GM15510 (cell line): ENCODE results near the gene ENTPD1.

Experiments used
- POLR2A ChIP-seq: IDR thresholded peaks from 3 replicates; pipeline ENCODE4 v1.6.1; 2011; ENCODE audit warnings: borderline replicate concordance; ENCODE audit not compliant: insufficient read length; ENCODE audit errors: extremely low read depth

ENTPD1 gene

DNA sequence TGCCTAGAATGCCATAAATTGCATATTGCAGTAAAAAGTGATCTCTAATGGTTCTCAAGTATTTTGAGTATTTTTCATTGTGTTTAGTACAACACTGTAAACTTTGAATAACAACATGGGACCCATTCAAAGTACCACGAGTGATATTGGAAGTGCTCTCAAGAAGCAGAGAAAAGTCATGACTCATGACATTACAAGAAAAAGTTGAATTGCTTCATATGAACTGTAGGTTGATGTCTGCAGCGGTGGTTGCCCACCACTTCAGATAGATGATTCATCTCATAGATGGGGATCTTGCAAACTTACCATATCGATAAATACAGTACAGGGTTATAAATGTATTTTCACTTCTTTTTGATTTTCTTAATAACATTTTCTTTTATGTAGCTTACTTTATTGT lies 33.9 kb downstream of the ENTPD1 start:
- no peak for TF ChIP-seq POLR2A

DNA sequence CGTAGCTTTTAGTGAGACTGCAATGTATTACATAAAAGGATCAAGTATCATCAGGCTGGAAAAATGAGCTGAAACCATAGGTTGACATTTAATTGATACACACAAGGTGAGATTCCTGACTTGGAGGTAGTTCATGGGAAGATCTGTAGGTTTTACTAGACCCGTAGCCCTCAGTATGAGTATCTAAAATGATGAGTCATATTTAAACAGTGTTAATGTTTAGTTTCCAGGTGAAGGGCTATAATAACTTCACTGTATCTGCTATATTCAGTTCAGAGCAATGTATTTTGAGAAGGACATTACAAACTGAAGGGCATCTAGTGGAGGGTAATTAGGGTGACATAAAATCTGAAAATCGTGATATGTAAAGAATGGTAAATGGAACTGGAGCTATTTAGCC lies 35.0 kb downstream of the ENTPD1 start:
- TF ChIP-seq POLR2A, result no peak

DNA sequence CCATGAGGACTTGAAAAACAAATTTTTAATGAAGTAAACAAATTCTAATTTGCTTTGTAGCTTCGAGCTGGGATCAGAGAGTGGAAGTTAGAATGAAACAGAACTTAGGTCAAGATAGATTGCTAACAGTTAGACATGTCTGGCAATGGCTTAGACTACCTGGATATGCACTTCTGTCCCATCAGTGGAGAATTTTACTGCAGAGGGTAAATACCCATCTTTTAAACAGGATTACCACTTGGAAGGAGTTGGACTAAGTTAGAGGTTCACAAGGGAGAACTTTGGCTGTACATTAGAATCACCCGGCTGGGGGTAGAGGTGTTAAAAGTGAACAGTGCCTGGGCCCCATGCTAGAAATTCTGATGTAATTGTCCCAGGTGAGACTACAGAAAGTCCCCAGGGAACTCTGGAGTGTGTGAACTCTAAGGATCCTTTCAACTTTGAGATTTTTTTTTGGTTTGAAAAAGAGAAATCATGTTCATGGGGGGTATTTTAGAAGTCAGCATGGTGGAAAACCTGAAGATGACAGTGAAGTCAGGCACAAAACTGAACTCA lies 35.5 kb downstream of the ENTPD1 start:
- TF ChIP-seq POLR2A, result no peak

DNA sequence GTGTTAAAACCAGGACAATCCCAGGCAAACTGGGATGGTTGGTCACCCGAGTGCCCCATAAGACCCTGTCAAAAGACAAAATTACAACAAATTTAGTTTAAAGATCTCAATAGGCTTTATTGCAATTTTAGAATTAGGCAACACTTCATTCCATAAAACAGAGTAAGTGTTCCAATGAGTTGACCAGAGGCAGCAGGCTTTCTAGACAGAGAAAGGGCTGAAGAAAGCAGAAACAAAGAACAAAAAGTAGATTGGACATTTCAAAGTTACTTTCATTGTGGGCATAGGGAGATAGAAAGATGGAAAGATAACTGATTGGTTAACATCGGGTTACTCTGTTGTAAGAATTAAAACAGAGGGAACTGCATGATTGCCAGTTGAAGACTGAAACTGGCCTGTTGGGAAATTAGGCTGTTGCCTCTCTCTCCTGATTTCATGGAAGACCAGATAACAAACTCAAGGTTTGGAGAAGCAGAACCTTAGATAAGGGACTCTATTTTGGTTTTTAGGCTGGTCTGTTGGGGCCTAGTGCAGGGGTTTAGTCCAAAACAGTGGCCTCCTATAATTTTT lies 36.3 kb downstream of the ENTPD1 start:
- no peak for TF ChIP-seq POLR2A

DNA sequence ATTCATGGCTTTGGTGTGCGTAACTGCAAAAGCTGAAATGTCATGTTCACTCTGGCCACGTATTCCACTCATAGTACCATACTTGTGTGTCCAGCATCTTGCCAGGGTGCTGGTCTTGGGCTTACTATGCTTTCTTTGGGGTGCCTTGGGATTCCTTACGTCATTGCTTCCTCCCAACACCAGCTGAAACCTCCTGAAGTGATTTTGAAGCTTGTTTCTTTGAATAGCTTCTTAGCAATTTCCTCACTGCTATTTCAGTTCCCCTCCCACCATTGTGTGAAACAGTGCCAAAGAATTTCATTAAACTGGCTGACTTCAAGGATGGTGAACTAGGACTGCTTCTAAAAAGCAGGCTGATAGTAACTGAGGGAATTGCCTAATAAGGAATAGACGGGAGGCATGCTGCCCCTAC lies 36.9 kb downstream of the ENTPD1 start:
- TF ChIP-seq POLR2A, result peak; percentile 15

DNA sequence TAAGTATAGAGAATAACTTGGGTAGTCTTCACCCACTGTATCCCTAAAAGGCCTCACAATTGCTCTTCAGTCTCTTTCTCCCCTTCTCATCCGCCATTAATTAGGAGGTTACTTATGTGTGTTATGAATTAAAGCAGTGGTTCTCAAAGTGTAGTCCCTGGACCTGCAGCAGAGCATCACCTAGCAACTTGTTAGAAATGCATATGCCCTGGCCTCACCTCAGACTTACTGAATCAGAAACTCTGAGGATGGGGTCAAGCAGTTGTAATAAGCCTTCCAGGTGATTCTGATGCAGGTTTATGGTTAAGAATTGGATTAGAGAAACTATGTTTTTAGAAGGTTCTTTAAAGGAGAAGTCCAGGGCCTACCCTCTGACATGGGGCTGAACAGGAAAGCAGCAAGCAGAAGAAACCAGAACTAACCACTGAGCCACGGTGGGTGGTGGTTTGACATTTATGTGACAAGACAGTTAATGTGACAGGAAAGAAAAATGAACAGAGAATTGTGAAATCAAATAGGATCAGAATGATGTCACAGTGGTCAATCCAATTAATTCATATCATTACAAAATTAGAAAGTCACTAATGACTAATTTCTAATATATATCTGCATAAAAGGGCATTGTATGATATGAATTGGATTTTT lies 37.6 kb downstream of the ENTPD1 start:
- TF ChIP-seq POLR2A, result no peak

DNA sequence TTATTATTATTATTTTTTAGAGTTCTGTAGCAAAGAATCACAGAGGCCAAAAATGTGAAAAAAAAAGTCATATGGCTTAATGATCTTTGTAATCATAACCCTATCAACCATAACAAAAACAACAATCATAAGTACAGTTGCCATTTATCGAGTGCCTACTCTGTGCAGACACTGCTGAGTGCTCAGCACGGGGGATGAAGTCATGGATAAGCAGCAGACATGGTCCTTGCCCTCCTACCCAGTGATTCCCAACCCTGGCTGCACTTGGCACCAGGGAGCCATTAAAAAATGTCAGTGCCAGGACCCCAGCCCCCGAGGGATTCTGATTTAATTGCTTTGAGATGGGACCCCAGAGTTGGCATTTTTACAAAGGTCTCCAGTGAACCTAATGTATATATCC lies 38.2 kb downstream of the ENTPD1 start:
- no peak for TF ChIP-seq POLR2A

DNA sequence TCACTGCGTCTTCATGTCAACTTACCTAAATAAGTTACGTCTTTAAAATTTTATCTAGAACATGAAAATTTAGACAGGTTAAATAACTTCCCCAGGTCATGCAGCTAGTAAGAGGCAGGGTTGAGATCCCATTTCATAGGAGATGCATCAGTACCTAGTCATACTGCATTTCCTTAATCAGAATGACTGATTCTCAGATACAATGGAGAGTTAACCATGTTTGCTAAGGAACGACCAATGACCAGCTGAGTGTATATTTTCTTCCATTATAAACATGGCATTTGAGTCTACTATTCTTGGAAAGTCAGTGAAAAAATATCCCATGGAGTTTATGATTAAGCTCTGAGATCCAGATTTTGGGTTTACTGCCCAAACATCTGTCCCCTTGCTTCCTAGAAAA lies 39.6 kb downstream of the ENTPD1 start:
- no peak for TF ChIP-seq POLR2A

DNA sequence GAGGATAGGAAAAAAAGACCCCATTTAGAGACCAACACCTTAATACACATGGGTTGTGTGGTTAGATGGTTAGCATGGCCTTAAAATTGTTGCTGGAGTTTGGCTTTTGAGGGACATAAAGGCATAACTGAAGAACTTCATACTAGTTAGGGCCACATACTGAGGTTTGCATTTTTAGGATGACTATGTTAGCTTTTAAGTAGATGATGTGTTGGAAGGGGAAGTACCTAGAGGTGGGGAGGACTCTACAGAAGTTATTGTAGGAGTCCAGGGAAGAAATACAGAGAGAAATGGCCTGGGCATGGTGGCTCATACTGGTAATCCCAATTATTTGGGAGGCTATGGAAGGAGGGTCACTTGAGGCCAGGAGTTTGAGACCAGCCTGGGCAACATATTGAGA lies 40.5 kb downstream of the ENTPD1 start:
- TF ChIP-seq POLR2A, result no peak

DNA sequence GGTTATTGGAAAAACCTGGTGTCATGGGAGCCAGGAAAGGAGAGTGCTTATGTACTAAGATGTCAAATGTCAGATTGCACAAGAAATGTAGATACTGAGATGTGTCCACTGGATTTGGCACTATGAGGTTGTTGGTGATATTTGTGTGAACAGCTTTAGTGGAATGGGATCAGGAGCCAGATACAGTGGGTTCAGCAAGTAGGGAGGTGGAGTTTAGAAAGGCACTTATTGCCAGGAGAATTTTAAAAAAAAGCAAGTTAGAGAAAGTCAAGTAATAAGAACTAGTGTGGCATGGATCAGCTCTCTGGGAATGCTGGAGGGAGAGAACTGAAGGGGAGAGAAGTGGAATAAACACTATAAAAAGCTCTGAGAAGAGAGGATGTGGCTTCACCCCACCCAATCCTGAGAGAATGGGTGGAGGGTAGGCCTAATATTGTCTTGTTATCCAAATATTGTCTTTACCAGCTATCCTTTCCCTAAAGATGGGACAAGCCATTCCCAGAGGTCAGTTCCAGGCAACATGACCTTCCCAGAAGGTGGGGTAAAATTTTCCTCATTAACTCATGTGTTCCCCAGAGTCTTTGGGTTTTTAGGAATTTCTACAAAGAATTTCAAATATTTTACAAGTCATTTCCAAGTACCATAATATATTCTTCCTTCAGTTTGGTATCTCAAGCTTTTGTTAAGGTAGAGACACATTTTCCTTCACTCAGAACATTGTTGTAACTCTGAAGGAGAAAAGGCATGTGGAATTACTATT lies 42.3 kb downstream of the ENTPD1 start:
- TF ChIP-seq POLR2A, result no peak

DNA sequence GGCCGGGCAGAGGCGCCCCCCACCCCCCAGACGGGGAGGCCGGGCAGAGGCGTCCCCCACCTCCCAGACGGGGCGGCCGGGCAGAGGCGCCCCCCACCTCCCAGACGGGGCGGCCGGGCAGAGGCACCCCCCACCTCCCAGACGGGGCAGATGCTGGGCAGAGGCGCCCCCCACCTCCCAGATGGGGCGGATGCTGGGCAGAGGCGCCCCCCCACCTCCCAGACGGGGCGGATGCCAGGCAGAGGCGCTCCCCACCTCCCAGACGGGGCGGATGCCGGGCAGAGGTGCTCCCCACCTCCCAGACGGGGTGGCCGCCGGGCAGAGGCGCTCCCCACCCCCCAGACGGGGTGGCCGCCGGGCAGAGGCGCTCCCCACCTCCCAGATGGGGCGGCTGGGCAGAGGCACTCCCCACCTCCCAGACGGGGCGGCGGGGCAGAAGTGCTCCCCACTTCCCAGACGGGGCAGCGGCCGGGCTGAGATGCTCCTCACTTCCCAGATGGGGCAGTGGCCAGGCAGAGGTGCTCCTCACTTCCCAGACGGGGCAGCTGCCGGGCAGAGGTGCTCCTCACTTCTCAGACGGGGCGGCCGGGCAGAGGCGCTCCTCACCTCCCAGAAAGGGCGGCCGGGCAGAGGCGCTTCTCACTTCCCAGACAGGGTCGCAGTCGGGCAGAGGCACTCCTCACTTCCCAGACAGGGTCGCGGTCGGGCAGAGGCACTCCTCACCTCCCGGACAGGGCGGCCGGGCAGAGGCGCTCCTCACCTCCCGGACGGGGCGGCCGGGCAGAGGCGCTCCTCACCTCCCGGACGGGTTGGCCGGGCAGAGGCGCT lies 53.6 kb downstream of the ENTPD1 start:
- no peak for TF ChIP-seq POLR2A

DNA sequence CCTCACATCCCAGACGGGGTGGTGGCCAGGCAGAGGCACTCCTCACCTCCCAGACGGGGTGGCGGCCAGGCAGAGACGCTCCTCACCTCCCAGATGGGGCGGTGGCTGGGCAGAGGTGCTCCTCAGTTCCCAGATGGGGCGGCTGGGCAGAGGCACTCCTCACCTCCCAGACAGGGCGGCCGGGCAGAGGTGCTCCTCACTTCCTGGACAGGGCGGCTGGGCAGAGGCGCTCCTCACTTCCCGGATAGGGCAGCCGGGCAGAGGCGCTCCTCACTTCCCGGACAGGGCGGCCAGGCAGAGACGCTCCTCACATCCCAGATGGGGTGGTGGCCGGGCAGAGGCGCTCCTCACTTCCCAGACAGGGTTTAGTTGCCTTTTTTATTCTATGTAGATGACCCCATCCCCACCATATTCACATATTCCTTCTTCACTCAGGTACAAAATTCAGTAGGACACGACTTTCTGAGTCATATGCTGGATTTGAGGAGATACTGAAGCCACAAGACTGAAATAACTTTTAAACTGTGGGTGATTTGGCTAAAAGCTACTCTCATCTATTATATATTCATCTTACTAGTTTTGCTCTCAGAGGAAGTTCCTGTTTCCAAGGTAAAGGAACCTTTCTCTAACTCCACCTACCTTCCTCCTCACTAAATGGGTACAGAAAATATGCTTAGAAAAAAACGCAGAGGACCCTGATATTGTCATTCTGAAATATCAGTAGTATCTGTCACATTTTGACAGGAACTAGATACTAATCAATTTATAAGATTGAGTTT lies 54.4 kb downstream of the ENTPD1 start:
- TF ChIP-seq POLR2A, result no peak

DNA sequence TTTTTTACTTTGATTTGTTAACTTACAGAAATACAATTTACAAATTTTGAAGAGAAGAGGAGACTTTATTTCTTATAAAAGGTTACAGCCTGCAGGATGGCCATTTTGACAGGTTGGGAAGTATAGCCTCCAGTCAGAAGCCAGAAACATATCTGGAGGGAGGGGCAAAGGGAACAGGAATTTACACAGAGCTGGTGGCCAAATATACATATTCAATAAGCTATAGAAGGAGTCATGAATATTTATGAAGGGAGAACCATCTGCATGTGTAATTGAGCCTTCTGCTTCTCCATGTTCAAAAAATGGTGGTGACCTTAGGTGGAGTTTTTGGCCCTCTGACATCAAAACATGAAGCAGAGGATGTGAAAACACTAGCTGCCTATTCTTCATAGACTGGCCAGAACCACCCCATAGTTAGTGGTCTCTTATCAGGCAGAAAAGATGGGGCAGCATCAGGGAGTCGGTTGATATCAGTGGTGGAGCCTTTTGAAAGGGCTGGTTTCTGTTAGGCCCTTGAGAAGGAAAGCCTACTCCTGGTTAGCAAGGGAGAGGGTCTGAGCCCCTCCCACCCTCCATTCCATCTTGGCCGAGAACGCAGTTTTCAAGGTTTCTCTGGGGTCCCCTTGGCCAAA lies 57.2 kb downstream of the ENTPD1 start:
- TF ChIP-seq POLR2A, result no peak
